Breast epithelium (tissue), 3 donors: ENCODE measurements around the gene TMEM18.

ENCODE experiments used
- POLR2A ChIP-seq: fragments of 450-650 bp; IDR thresholded peaks from one replicate; pipeline ENCODE4 v1.6.1; 2016; ENCODE audit warnings: antibody characterized with exemption, mild to moderate bottlenecking, moderate library complexity
- POLR2AphosphoS5 ChIP-seq, 3 donors: sonication (generic); formaldehyde crosslinking; IDR thresholded peaks; one replicate each; pipeline ENCODE4 v1.6.1; 2017; ENCODE audit warnings: antibody characterized with exemption in 3 of 3
- TF ChIP-seq, protein P1 (sequence below), 3 donors: fragments of 450-650 bp; IDR thresholded peaks; one replicate each; pipeline ENCODE4 v1.5.1; 2016 to 2017; ENCODE audit warnings: antibody characterized with exemption in 3 of 3, mild to moderate bottlenecking in 3 of 3, moderate library complexity in 3 of 3

DNA sequence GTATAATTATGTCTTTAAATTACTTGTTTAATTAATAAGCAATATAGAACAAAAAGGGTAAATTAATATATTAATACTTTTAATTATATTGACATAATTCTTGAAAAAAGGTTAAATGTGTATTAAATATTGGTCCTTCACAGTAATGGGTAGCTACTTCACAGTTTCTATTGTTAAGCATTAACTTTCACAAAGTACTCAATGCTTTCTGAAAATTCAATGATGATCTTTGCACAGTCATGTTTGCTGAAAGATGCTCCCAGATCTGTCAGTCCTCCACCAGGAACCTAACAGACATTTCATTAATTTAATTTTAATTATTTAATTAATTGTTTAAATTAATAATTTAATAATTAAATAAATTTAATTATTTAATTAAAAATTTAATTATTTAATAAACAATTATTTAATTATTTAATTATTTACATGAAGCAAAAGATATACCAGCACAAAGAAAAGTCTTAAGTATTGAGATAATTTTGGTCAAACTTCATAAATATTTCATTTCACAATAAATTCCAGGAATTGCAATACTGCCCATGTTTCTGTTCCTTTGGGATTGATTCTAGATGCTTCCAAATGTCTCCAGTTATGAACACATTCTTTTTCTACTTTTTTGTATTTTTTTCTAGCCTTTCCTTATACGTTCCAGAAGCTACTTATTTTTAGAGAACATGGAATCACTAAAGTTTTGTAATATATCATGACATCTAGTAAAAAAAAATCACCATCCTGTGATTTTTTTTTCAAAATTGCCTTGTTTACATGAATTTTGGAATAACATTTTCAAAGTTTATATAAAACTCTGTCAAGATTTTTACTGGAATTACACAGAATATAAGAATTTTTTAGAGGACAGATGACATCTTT, 46.5 kb downstream of the TMEM18 start:
- TF ChIP-seq, protein P1, sequence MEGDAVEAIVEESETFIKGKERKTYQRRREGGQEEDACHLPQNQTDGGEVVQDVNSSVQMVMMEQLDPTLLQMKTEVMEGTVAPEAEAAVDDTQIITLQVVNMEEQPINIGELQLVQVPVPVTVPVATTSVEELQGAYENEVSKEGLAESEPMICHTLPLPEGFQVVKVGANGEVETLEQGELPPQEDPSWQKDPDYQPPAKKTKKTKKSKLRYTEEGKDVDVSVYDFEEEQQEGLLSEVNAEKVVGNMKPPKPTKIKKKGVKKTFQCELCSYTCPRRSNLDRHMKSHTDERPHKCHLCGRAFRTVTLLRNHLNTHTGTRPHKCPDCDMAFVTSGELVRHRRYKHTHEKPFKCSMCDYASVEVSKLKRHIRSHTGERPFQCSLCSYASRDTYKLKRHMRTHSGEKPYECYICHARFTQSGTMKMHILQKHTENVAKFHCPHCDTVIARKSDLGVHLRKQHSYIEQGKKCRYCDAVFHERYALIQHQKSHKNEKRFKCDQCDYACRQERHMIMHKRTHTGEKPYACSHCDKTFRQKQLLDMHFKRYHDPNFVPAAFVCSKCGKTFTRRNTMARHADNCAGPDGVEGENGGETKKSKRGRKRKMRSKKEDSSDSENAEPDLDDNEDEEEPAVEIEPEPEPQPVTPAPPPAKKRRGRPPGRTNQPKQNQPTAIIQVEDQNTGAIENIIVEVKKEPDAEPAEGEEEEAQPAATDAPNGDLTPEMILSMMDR (IDR thresholded peaks at IDR 0.05), result no peak
- TF ChIP-seq POLR2A (no peak), POLR2AphosphoS5 (IDR thresholded peaks at IDR 0.05) (no peak)
